GM19099 (cell line): ENCODE data around the gene MBOAT7.

Experiments used
- POLR2A ChIP-seq: IDR thresholded peaks from 3 replicates; pipeline ENCODE4 v1.6.1; 2011; ENCODE audit warnings: low read depth; ENCODE audit not compliant: insufficient read length; ENCODE audit errors: extremely low read depth

MBOAT7 gene

GRCh38 chr19:54136864-54137698, 52.3 kb downstream of the MBOAT7 start:
- TF ChIP-seq POLR2A, result peak; percentile 81

- no peak for TF ChIP-seq POLR2A
Measured at GRCh38 chr19:54136086-54136863, 53.1 kb downstream of the MBOAT7 start.

GRCh38 chr19:54133957-54134590, 55.3 kb downstream of the MBOAT7 start:
- no peak for TF ChIP-seq POLR2A

- no peak for TF ChIP-seq POLR2A
Measured at GRCh38 chr19:54133312-54133956, 55.9 kb downstream of the MBOAT7 start.

GRCh38 chr19:54129617-54129996, 59.8 kb downstream of the MBOAT7 start:
- no peak for TF ChIP-seq POLR2A

- no peak for TF ChIP-seq POLR2A
Measured at GRCh38 chr19:54128796-54129616, 60.4 kb downstream of the MBOAT7 start.

GRCh38 chr19:54128441-54128725, 61.0 kb downstream of the MBOAT7 start:
- TF ChIP-seq POLR2A, result no peak

- no peak for TF ChIP-seq POLR2A
Measured at GRCh38 chr19:54127688-54128440, 61.5 kb downstream of the MBOAT7 start.

GRCh38 chr19:54125713-54126112, 63.7 kb downstream of the MBOAT7 start:
- TF ChIP-seq POLR2A, result no peak

GRCh38 chr19:54124393-54124792, 65.0 kb downstream of the MBOAT7 start:
- TF ChIP-seq POLR2A, result no peak

GRCh38 chr19:54123682-54124081, 65.7 kb downstream of the MBOAT7 start:
- TF ChIP-seq POLR2A, result no peak
